Stimulated activated CD4-positive, alpha-beta T cell treated with anti-CD3 and anti-CD28 coated beads, Interleukin-4, amount 100 ng/mL, for 4 hours (primary cell): ENCODE results near the gene PNLDC1.
A peak's percentile ranks its signal among the peaks of the same experiment; 100 is the strongest.

Source experiments
- DNase-seq, 2 experiments: peaks; one replicate each; pipeline ENCODE4 v3.0.0-alpha.2; 2020

Gene PNLDC1, protein sequence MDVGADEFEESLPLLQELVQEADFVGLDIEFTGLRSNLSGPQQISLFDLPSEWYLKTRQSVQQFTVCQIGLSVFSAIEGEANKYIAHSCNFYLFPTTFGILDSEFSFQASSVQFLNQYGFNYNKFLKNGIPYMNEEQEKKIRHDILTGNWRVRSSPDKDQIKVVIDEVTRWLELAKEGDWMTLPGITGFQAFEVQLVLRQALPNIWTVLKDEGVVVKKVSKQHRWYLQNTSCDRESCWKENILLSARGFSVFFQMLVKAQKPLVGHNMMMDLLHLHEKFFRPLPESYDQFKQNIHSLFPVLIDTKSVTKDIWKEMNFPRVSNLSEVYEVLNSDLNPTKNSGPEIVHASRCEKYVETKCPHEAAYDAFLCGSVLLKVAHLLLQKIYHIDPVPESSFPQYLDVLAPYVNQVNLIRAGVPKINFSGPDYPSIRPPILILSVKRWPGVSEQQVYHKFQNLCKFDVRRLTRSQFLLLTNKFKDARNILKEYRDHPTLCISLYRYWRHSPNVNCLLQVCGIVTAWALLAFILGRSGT

DNA sequence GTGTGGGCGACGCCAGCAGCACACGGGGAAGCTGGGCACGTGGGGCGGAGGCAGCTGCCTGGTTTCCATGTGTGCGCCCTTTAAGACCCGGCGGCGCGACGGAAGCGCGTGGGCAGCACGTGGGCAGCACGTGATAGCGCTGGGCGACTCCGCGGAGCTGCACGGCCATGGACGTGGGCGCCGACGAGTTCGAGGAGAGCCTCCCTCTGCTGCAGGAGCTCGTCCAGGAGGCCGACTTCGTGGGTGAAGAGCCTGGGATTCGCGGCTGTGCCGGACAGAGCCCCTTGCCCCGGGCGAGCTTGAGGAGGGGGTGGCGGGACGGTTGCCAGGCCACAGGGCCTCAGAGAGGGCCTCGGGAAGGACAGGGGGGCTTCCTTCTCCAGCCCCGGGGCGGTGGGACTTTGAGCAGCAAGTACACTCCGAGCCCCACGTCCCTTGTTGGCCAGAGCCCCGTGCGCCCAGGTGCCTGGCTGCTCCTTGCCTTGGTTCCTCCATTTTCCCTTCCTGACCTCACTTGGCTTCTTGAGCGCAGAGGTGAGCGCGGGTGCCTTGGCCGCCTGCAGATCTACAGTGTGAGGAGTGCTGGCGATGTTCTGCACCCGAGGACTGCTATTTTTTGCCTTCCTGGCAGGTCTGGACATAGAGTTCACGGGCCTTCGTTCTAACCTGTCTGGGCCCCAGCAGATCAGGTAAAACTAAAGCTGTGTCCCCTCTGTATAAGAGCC lies at the start of gene PNLDC1:
Gene PNLDC1 (plus strand): TSS at position 136 of the 725 bp plus-strand sequence. CDS start 32 bp downstream, at position 168.
- no peak for DNase-seq

GRCh38 chr6:159751448-159751847 lies 48.6 kb upstream of the PNLDC1 start:
- no peak for DNase-seq

DNA sequence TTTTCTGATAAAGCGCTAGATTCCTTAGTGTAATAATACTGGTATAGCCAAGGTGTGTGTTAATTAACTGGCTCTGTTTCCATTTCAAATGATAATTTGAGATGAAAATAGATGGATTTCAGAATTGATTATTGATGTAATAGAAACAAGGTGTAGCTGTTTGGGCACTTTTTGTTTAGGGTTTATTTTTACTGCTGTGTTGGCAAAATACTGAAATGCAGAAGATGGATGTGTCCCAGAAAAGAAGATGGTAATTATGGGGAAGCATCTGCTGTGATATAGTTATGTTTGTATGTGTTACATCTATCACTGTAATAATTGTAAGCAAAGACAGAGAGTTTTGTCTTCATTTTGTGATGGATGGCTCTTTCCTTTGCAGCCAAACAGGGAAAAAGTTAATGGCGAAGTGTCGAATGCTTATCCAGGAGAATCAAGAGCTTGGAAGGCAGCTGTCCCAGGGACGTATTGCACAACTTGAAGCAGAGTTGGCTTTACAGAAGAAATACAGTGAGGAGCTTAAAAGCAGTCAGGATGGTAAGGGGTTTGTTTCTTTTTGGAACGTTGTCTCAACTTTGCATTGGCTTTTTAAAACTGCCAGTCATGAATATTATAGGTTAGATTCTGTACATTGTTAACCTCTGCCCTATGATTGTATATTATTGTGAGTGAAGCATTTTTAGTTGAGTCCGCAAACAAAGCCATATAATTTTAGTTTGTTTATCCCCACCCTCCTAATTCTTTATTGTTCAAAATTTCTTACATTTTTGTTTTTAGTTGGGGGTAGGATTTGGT lies 46.8 kb upstream of the PNLDC1 start:
- no peak for DNase-seq

DNA sequence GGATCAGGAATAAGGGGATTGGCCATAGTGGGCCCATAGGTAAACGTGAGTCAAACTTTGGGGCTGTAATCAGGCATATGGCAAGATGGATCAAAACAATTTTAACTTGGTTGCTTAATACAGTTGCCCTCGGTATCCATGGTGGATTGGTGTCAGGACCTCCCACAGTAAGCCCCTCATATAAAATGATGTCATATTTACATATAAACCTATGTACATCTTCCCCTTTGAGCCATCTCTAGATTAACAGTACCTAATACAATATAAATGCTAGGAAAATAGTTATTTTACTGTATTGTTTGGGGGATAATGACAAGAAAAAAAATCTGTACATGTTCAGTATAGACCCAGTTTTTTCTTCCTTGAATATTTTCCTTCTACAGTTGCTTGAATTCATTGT lies 45.7 kb upstream of the PNLDC1 start:
- no peak for DNase-seq

GRCh38 chr6:159754959-159755914 lies 44.8 kb upstream of the PNLDC1 start:
- no peak for DNase-seq

GRCh38 chr6:159756508-159756907 lies 43.6 kb upstream of the PNLDC1 start:
- DNase-seq, result no peak

- no peak for DNase-seq
These were observed 41.8 kb upstream of the PNLDC1 start for GRCh38 chr6:159758031-159759001.

DNA sequence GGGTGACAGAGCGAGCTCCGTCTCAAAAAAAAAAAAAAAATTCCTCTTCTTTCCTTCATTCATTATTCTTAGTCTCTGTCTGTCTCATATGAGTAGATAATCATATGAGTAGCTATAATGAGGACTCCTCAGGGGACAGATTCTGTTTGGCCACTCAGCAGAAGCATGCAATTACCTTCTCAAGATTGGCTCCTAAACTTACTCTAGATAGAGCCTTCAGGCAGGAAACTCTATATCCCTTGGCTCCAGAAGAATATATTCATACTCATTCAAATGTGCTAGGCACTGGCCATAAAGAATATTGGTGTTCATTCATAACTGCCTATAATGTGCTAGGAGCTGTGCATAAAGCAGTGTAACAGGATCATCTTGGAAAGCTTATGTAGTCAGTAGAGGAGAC lies 40.4 kb upstream of the PNLDC1 start:
- DNase-seq, result no peak

DNA sequence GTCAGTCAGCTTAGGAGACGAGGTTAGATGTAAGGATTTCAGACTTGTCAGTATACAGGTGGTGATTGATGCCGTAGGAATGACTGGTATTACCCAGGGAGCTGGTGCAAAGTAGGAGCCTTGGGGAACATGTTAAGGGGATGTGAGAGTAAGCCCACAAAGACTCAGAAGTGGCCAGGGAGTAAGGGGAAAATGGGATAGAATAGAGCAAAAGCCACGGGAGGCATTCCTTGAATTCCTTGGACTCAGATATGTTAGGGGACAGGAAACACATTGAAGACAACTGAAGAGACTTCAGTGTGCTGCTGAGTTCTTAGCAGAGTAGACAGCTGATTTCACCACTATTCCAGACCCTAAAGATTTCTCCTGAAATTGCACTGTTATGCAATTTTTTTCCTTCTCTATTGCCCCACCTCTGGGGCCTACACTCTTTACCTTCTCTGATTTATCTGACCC lies 39.4 kb upstream of the PNLDC1 start:
- no peak for DNase-seq

DNA sequence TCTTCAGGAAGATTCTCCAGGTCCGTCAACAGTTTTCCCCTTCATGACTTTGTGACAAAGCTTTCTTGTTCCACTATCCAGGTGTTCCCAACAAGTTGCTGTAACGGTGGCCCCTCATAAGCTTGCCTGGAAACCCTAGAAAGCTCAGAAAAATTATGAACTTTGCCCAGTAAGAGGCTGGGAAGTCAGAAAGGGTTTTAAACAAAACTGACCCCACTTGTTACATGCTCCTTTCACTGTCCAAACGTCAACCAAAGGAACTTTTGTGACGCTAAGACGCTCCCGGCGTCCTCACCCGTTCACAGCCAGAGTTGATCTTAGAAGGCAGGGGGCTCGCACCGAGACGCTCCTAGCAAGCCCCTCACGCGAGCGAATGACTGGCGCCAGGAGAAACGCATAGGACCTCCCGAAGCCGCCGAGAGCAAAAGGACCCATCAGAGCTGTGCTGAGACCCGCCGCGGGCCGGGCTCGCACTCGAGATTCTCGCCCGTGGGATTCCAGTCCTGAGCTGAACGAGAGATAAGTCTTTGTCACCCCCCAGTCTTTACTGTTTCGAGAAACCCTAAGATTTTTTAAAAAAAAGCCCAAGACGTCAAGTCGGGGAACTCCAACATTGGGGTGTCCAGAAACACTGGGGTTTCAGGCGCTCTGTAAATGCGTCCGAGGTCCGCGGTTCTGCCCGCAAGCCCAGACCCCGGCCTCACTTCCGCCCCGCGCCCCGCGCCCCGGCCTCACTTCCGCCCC lies 38.8 kb upstream of the PNLDC1 start:
- DNase-seq, result peak in 1 of 2 experiments; percentile 19

DNA sequence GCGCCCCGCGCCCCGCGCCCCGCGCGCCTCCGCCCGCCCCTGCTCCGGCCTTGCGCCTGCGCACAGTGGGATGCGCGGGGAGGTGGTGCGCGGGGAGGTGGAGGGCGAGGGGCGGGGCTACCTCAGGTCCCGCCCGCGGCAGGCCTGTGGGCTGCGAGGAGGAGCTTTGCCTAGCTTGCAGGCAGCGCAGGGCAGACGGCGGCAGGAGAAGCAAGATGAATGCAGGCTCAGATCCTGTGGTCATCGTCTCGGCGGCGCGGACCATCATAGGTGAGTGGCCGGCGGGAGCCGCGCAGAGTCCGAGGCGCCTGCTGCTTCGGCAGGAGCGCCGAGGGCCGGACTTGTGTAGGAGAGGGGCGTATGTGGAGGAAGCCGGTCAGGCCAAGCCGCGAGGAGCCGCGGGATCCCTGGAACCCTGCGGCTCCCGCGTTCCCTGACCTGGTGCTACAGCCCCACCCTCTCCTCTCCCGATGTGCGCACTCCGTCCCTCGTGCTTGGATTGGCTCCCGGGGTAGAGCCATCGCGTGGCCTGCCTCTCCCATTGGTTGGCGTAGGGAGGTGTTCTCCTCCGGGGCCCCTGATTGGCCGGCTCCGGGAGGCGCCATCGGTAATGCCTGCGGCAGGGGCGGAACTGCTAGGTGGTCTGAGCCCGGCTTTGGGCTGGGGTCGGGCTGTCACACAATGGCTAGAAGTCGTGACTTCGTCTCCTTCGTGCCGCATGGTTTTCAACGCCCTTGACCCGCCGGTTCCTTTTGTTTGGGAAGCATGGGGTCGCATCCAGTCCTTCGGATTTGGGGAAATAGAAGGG lies 38.0 kb upstream of the PNLDC1 start, which contains the start of gene ACAT2:
Gene ACAT2 (plus strand): TSS at position 173 of the 808 bp plus-strand sequence. CDS start 43 bp downstream, at position 216.
- peak; percentile 88 to 91 for DNase-seq

- DNase-seq, result peak; percentile 3 to 13
These were observed 37.3 kb upstream of the PNLDC1 start for GRCh38 chr6:159762681-159763293.

GRCh38 chr6:159766906-159767305 lies 33.2 kb upstream of the PNLDC1 start:
- no peak for DNase-seq

- DNase-seq, result no peak
These were observed 30.6 kb upstream of the PNLDC1 start for GRCh38 chr6:159769470-159769869.

- DNase-seq, result no peak
These were observed 27.9 kb upstream of the PNLDC1 start for GRCh38 chr6:159772196-159772595.

DNA sequence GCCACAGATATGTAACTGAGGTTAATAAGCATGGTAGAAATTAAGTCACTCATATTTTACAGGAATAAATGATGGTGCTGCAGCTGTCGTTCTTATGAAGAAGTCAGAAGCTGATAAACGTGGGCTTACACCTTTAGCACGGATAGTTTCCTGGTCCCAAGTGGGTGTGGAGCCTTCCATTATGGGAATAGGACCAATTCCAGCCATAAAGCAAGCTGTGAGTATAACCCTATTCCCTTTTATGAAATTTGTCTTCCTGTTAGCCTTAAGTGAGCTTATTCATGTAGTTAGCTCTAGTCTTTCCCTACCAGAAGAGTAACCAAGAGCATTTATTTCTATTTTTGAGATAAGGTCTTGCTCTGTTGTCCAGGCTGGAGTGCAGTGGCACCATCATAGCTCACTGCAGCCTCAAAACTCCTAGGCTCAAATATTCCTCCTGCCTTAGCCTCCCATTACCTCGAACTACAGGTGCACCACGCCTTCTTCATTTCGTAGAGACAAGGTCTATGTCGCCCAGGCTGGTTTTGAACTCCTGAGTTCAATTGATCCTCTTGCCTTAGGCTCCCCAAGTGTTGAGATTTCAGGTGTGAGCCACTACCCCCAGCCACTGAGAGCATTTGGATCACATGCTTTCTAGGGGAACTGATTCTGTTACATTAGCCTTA lies 22.7 kb upstream of the PNLDC1 start:
- DNase-seq, result no peak

DNA sequence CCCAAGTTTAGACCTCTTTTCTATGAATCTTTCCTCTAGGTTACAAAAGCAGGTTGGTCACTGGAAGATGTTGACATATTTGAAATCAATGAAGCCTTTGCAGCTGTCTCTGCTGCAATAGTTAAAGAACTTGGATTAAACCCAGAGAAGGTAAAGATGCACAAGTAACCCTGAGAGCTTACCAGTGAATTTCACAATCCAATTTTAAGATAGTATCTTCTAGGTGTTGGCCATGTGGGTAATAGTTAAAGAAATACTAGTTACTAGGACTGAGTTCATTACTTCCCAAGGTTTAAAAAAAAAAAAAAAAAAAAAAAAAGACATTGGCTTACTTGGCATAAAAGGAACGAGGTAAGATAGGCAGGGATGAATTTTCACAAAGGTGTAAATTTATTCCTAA lies 21.9 kb upstream of the PNLDC1 start:
- no peak for DNase-seq
